Posterior vena cava (tissue), 2 donors: Measurements from ENCODE around the gene NRXN3. TPM values are rescaled to one million over a fixed set of nuclear protein-coding genes. Genes with fewer than 3 reads are reported as not detected.
"Not testable (repeated sequence)": the region's sequence is repeated elsewhere in the genome, so short reads cannot be mapped to it uniquely, and the experiment has no call there.

ENCODE experiments used
- DNase-seq: peaks from one replicate; pipeline ENCODE4 v3.0.0-alpha.2; 2020; ENCODE audit warnings: low spot score
- intact Hi-C, 2 donors: fragments of 100-400 bp; cut with DNase I; formaldehyde crosslinking; loops; one replicate each; pipeline versions ENCODE4 v1.14.1 to v1.14.2; 2022 to 2023
- total RNA-seq, 2 donors: library from RNA; stranded (reverse); fragmentation: NEBNext Ultra II Directional; extraction: Animal tissue kit (Norgen Biotek cat#: 25700); gene quantifications; one replicate each; pipeline ENCODE4 v1.2.1, GENCODE V29; 2021
- donor health status: DM: yes; HTN: yes; CAD: no.
- donor health status: DM: yes; HTN: yes; CAD: no.

The NRXN3 gene
- total RNA-seq, 2 donors from 2014 or later: 11.8 to 14.3 TPM

- intact Hi-C loops: no loop called here
- no peak for DNase-seq
These were observed 354.0 kb downstream of the NRXN3 start for GRCh38 chr14:78524196-78524595.

GRCh38 chr14:78524766-78525165 lies 354.6 kb downstream of the NRXN3 start:
- intact Hi-C loops: no loop called here

GRCh38 chr14:78530078-78530477 lies 359.9 kb downstream of the NRXN3 start:
- no peak for DNase-seq
- intact Hi-C loops: no loop called here

More at GRCh38 chr14:78524766-78525165, 354.6 kb downstream of the NRXN3 start:
- no peak for DNase-seq

- no peak for DNase-seq
- intact Hi-C loops: no loop called here
These were observed 364.0 kb downstream of the NRXN3 start for GRCh38 chr14:78534141-78534540.

- intact Hi-C loops: no loop called here
- no peak for DNase-seq
These were observed 364.9 kb downstream of the NRXN3 start for GRCh38 chr14:78535041-78535440.

GRCh38 chr14:78541788-78542187 lies 371.6 kb downstream of the NRXN3 start:
- intact Hi-C loops: not testable (repeated sequence)

GRCh38 chr14:78543433-78543832 lies 373.3 kb downstream of the NRXN3 start:
- intact Hi-C loops: no loop called here

More at GRCh38 chr14:78541788-78542187, 371.6 kb downstream of the NRXN3 start:
- DNase-seq: not testable (repeated sequence)

GRCh38 chr14:78561074-78561473 lies 390.9 kb downstream of the NRXN3 start:
- no peak for DNase-seq
- intact Hi-C loops: loop anchor here (10.0 kb wide), 1 partner anchor 696 kb away; no protein-coding TSS in a partner anchor

More at GRCh38 chr14:78543433-78543832, 373.3 kb downstream of the NRXN3 start:
- no peak for DNase-seq

GRCh38 chr14:78566026-78566858 lies 396.1 kb downstream of the NRXN3 start:
- intact Hi-C loops: loop anchor here (10.0 kb wide), 1 partner anchor 701 kb away; no protein-coding TSS in a partner anchor
- DNase-seq: peak; percentile 90

- intact Hi-C loops: loop anchor here (10.0 kb wide), 1 partner anchor 702 kb away; no protein-coding TSS in a partner anchor
- DNase-seq: no peak
These were observed 396.6 kb downstream of the NRXN3 start for GRCh38 chr14:78566859-78567172.

GRCh38 chr14:78567343-78567742 lies 397.2 kb downstream of the NRXN3 start:
- DNase-seq: no peak
- intact Hi-C loops: loop anchor here (10.0 kb wide), 1 partner anchor 703 kb away; no protein-coding TSS in a partner anchor

- intact Hi-C loops, DNase-seq: not testable (repeated sequence)
These were observed 403.6 kb downstream of the NRXN3 start for GRCh38 chr14:78573736-78574135.

GRCh38 chr14:78576437-78577166 lies 406.4 kb downstream of the NRXN3 start:
- intact Hi-C loops: no loop called here
- no peak for DNase-seq

GRCh38 chr14:78581229-78581628 lies 411.1 kb downstream of the NRXN3 start:
- no peak for DNase-seq
- intact Hi-C loops: no loop called here

GRCh38 chr14:78586681-78587080 lies 416.5 kb downstream of the NRXN3 start:
- intact Hi-C loops: no loop called here
- DNase-seq: no peak

- DNase-seq: no peak
- intact Hi-C loops: no loop called here
These were observed 418.7 kb downstream of the NRXN3 start for GRCh38 chr14:78588906-78589305.

- intact Hi-C loops: no loop called here
These were observed 422.5 kb downstream of the NRXN3 start for GRCh38 chr14:78592616-78593219.

GRCh38 chr14:78593949-78594348 lies 423.8 kb downstream of the NRXN3 start:
- no peak for DNase-seq
- intact Hi-C loops: no loop called here

More at GRCh38 chr14:78592616-78593219, 422.5 kb downstream of the NRXN3 start:
- no peak for DNase-seq

GRCh38 chr14:78595797-78596196 lies 425.6 kb downstream of the NRXN3 start:
- DNase-seq: no peak
- intact Hi-C loops: no loop called here
